ENCODE measurements around the gene NEK4. TPM values are rescaled to one million over a fixed set of nuclear protein-coding genes. Genes with fewer than 3 reads are reported as not detected.
A peak's percentile ranks its signal among the peaks of the same experiment; 100 is the strongest.

The NEK4 gene
- total and polyA plus RNA-seq, 2 of the 13 experiments (the other 11 are each of a cell fraction or from before 2014, with no cell fraction given): 16.5 to 38.0 TPM

DNA sequence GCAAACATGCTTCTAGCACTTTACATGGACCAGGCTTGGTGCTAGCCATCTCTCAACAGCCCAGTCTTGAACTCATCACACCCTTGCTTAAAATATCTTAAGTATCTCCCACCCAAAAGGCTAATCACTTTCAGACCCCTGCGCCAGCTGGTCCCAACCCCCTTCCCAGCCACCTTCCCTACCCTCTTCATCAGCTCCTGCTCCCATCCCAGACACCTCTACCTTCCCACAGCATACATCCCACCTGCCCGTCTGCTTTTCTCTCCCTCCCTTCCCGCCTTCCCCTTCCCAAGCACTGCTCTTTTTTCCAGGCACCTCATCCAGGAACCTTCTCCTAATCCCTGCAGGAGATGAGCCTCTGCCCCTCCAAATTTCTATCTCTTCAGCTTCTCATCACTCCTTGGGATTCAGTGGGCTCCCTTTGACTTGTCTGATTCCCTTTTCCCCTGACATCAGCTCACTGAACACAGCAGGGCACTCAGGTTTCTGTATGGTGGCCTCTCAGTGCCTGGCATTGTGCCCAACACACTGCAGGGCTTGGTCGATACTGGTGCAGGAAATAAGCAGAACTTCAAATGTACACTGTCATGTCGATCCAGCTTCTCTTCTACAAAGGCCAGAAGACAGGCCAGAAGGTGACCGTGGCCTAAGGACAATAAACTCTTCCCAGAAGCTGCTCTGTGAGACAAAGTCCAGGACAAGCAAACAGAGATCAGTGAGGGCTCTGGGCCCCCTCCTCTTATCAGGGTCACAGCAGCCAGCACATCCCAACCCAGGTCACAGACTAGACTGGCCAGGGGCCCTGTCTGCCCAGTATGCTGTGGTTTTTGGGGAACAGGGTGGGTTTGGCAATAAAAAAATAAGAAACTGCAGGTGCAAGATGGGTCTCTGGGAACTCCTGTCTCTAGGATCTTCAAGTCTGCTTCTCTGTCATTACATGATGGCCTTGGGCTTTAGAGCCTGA is 4.4 kb upstream of the NEK4 start (continued):
- TF ChIP-seq, protein P1, sequence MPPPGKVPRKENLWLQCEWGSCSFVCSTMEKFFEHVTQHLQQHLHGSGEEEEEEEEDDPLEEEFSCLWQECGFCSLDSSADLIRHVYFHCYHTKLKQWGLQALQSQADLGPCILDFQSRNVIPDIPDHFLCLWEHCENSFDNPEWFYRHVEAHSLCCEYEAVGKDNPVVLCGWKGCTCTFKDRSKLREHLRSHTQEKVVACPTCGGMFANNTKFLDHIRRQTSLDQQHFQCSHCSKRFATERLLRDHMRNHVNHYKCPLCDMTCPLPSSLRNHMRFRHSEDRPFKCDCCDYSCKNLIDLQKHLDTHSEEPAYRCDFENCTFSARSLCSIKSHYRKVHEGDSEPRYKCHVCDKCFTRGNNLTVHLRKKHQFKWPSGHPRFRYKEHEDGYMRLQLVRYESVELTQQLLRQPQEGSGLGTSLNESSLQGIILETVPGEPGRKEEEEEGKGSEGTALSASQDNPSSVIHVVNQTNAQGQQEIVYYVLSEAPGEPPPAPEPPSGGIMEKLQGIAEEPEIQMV (CRISPR knock-in tag; IDR thresholded peaks at IDR 0.05; ENCODE audit: low read depth): no peak
- peak; percentile 57; the same call in 1 of the 2 replicates for TF ChIP-seq SMAD9 (CRISPR knock-in tag; IDR thresholded peaks at IDR 0.05)
- peak; percentile 97 for TF ChIP-seq GATAD2A (CRISPR knock-in tag; IDR thresholded peaks at IDR 0.05)
- TF ChIP-seq ZNF670 (CRISPR knock-in tag; IDR thresholded peaks at IDR 0.05; ENCODE audit: borderline replicate concordance): peak; percentile 76; the same call in 1 of the 2 replicates
- TF ChIP-seq ERF (CRISPR knock-in tag; IDR thresholded peaks at IDR 0.05): peak; percentile 73; the same call in 1 of the 2 replicates
- TF ChIP-seq CCAR2 (optimal IDR thresholded peaks at IDR 0.05; ENCODE audit: low read depth, low read length): peak; percentile 65
- TF ChIP-seq FOXK2 (IDR thresholded peaks at IDR 0.05): no peak
- TF ChIP-seq CEBPG (CRISPR knock-in tag; IDR thresholded peaks at IDR 0.05): peak; percentile 60; the same call in 1 of the 2 replicates
- no peak for TF ChIP-seq NFYB (CRISPR knock-in tag; IDR thresholded peaks at IDR 0.05)
- TF ChIP-seq, protein P2, sequence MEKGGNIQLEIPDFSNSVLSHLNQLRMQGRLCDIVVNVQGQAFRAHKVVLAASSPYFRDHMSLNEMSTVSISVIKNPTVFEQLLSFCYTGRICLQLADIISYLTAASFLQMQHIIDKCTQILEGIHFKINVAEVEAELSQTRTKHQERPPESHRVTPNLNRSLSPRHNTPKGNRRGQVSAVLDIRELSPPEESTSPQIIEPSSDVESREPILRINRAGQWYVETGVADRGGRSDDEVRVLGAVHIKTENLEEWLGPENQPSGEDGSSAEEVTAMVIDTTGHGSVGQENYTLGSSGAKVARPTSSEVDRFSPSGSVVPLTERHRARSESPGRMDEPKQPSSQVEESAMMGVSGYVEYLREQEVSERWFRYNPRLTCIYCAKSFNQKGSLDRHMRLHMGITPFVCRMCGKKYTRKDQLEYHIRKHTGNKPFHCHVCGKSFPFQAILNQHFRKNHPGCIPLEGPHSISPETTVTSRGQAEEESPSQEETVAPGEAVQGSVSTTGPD (CRISPR knock-in tag; IDR thresholded peaks at IDR 0.05): 0 out of 2 replicates have a peak, but pooled peaks have one; percentile 13
- no peak for TF ChIP-seq FLYWCH1 (CRISPR knock-in tag; IDR thresholded peaks at IDR 0.05)
- TF ChIP-seq SP2 (CRISPR knock-in tag; IDR thresholded peaks at IDR 0.05): no peak
- TF ChIP-seq YEATS4 (CRISPR knock-in tag; IDR thresholded peaks at IDR 0.05; ENCODE audit: borderline replicate concordance): peak; percentile 84
- TF ChIP-seq NFIB (CRISPR knock-in tag; IDR thresholded peaks at IDR 0.05; ENCODE audit: borderline replicate concordance): no peak
- TF ChIP-seq TAF1 (CRISPR knock-in tag; IDR thresholded peaks at IDR 0.05): no peak
- TF ChIP-seq ZNF75D (CRISPR knock-in tag; IDR thresholded peaks at IDR 0.05; ENCODE audit: borderline replicate concordance): no peak
- TF ChIP-seq, protein P3, sequence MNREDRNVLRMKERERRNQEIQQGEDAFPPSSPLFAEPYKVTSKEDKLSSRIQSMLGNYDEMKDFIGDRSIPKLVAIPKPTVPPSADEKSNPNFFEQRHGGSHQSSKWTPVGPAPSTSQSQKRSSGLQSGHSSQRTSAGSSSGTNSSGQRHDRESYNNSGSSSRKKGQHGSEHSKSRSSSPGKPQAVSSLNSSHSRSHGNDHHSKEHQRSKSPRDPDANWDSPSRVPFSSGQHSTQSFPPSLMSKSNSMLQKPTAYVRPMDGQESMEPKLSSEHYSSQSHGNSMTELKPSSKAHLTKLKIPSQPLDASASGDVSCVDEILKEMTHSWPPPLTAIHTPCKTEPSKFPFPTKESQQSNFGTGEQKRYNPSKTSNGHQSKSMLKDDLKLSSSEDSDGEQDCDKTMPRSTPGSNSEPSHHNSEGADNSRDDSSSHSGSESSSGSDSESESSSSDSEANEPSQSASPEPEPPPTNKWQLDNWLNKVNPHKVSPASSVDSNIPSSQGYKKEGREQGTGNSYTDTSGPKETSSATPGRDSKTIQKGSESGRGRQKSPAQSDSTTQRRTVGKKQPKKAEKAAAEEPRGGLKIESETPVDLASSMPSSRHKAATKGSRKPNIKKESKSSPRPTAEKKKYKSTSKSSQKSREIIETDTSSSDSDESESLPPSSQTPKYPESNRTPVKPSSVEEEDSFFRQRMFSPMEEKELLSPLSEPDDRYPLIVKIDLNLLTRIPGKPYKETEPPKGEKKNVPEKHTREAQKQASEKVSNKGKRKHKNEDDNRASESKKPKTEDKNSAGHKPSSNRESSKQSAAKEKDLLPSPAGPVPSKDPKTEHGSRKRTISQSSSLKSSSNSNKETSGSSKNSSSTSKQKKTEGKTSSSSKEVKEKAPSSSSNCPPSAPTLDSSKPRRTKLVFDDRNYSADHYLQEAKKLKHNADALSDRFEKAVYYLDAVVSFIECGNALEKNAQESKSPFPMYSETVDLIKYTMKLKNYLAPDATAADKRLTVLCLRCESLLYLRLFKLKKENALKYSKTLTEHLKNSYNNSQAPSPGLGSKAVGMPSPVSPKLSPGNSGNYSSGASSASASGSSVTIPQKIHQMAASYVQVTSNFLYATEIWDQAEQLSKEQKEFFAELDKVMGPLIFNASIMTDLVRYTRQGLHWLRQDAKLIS (CRISPR knock-in tag; IDR thresholded peaks at IDR 0.05): no peak
- TF ChIP-seq, protein P4, sequence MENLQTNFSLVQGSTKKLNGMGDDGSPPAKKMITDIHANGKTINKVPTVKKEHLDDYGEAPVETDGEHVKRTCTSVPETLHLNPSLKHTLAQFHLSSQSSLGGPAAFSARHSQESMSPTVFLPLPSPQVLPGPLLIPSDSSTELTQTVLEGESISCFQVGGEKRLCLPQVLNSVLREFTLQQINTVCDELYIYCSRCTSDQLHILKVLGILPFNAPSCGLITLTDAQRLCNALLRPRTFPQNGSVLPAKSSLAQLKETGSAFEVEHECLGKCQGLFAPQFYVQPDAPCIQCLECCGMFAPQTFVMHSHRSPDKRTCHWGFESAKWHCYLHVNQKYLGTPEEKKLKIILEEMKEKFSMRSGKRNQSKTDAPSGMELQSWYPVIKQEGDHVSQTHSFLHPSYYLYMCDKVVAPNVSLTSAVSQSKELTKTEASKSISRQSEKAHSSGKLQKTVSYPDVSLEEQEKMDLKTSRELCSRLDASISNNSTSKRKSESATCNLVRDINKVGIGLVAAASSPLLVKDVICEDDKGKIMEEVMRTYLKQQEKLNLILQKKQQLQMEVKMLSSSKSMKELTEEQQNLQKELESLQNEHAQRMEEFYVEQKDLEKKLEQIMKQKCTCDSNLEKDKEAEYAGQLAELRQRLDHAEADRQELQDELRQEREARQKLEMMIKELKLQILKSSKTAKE (CRISPR knock-in tag; IDR thresholded peaks at IDR 0.05; ENCODE audit: borderline replicate concordance): peak; percentile 93
- peak; percentile 95 for TF ChIP-seq NCOA1 (CRISPR knock-in tag; IDR thresholded peaks at IDR 0.05)
- TF ChIP-seq GLI4 (CRISPR knock-in tag; IDR thresholded peaks at IDR 0.05; ENCODE audit: borderline replicate concordance): peak; percentile 24; the same call in 1 of the 2 replicates
- peak; percentile 73; the same call in 1 of the 2 replicates for TF ChIP-seq ZNF724P (CRISPR knock-in tag; IDR thresholded peaks at IDR 0.05; ENCODE audit: borderline replicate concordance)

Measured in HepG2 (cell line).